HG02938 (cell line): ENCODE measurements around the gene UNC93B1.
"Not testable (repeated sequence)": the region's sequence is repeated elsewhere in the genome, so short reads cannot be mapped to it uniquely, and the experiment has no call there.

Source experiments
- ATAC-seq: cut with Tn5 transposase; IDR thresholded peaks from one replicate; pipeline ENCODE4 v1.9.1; 2021; ENCODE audit warnings: mild to moderate bottlenecking, moderate library complexity; ENCODE audit not compliant: unreplicated experiment

The UNC93B1 gene

DNA sequence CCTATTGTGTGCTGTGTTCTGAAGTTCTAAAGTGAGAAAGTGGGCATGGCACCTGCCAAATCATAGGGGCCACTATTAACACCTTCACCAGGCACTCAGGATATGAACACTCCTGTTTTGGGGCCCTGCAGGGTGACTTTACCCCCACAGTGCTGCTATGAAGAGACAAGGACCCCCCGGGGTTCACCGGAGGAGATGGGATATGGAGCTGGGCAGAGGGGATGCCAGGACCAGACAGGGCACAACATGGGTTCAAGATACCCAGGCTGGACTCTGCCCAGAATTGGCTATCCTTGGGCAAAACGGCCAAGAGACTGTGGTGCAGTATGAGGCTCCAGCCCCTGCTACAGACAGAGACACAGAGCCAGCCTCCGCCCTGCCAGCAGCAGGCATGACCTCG is 9.5 kb downstream of the UNC93B1 start:
- not testable (repeated sequence) for ATAC-seq

- not testable (repeated sequence) for ATAC-seq
Measured at GRCh38 chr11:67993821-67994220, 10.1 kb downstream of the UNC93B1 start.

GRCh38 chr11:67991347-67992121 is 12.4 kb downstream of the UNC93B1 start:
- ATAC-seq = not testable (repeated sequence)

DNA sequence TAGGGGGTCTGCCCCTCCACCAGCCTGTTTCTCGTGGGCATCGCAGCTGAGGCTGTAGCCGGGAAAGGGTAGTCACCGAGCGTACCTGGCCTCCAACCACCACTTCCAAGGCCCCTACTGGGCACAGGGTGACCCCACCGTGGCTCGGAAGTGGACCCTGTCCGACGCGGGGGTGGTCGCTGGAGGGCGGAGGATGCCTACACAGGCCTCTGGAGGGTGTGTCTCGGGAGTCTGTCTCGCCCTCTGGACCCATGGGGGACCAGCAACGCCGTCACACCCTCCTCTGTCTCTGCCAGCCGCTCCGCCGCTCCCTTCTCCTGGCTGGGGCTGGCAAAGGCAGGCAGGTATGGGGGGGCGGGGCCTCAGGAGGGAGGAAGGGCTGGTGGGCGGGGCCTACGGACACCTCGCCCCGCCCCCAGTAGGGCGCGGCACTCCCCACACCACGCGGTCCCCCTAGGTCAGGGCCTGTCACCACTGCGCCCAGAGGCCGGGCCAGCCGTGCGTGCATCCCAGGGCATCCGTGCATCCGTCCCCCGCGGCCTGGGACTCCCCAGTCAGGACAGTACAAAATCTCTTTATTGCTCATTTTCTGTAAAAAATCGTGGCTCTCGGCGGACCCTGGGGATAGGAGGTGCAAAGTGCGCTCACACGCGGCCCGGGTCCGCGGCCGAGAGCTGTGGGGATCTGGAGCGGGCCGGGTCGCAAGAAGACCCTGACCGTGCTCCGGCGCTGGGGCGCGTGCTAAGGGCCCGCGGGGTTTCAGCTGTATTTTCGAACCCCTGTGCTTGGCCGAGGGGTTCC is 13.2 kb downstream of the UNC93B1 start:
- ATAC-seq = not testable (repeated sequence)

GRCh38 chr11:67985302-67985701 is 18.6 kb downstream of the UNC93B1 start:
- not testable (repeated sequence) for ATAC-seq

GRCh38 chr11:67983951-67984350 is 19.9 kb downstream of the UNC93B1 start:
- ATAC-seq = no peak

GRCh38 chr11:67982255-67982857 is 21.5 kb downstream of the UNC93B1 start:
- ATAC-seq = not testable (repeated sequence)

- not testable (repeated sequence) for ATAC-seq
Measured at GRCh38 chr11:67981226-67981625, 22.7 kb downstream of the UNC93B1 start.

- not testable (repeated sequence) for ATAC-seq
Measured at GRCh38 chr11:67978766-67979418, 25.0 kb downstream of the UNC93B1 start.

GRCh38 chr11:67974746-67975145 is 29.2 kb downstream of the UNC93B1 start:
- ATAC-seq = not testable (repeated sequence)

DNA sequence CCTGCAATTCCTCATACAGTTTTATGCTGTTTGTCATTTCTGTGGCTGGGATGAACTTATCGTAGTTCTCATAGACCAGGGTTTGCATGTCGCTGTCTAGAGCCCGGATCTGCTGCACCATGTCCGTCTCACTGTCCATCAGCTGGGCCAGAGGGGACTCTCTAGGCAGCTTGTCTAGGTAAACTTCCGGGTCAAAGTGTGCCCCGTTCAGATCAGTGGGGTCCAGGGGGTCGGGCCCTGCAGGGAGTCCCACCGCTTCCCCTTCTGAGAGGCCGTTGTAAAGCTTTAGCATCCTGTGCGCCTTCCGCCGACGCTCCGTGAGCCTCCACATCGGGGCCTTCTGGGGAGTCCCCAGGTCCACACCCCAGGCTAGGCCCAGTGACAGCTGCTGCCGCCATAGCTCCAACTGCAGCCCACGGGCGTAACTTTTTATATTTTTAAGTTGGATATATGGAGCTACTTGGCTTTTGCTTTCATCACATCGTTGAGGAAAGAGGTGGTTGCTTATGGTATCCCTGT is 38.0 kb downstream of the UNC93B1 start:
- ATAC-seq = not testable (repeated sequence)

DNA sequence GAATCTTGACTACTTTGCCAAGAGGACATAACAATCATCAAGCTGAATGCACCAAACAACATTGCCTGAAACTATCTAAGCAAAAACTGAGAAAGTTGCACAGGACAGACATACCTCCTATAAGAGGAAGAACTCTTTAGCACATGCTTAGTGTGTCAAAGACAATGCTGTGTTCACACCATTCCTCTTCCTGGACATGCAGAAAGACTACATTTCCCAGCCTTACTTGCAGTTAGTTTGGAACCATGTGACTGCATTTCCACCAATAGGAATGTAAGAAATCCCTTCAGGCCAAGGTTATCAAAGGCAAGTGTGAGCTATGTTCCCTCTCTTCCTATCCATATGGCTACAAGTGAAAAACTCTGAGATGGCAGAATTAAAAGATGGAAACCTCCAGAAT is 39.2 kb downstream of the UNC93B1 start:
- not testable (repeated sequence) for ATAC-seq

DNA sequence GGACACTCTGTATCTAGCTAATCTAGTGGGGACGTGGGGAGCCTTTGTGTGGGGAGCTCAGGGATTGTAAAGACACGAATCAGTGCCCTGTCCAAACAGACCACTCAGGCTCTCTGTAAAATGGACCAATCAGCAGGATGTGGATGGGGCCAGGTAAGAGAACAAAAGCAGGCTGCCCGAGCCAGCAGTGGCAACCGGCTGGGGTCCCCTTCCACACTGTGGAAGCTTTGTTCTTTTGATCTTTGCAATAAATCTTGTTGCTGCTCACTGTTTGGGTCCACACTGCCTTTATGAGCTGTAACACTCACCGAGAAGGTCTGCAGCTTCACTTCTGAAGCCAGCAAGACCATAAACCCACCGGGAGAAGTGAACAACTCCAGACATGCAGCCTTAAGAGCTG is 40.0 kb downstream of the UNC93B1 start:
- not testable (repeated sequence) for ATAC-seq

DNA sequence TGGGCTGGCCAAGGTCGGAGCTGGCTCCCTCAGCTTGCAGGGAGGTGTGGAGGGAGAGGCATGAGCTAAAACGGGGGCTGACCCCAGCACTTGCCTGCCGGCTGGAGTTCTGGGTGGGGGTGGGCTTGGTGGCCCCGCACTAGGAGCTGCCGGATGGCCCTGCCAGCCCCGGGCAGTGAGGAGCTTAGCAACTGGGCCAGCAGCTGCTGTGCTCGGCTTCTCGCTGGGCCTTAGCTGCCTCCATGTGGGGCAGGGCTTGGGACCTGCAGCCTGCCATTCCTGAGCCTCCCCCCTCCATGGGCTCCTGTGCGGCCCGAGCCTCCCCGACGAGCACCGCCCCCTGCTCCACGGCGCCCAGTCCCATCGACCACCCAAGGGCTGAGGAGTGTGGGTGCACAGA is 40.7 kb downstream of the UNC93B1 start:
- not testable (repeated sequence) for ATAC-seq

GRCh38 chr11:67956236-67956635 is 47.7 kb downstream of the UNC93B1 start:
- not testable (repeated sequence) for ATAC-seq

DNA sequence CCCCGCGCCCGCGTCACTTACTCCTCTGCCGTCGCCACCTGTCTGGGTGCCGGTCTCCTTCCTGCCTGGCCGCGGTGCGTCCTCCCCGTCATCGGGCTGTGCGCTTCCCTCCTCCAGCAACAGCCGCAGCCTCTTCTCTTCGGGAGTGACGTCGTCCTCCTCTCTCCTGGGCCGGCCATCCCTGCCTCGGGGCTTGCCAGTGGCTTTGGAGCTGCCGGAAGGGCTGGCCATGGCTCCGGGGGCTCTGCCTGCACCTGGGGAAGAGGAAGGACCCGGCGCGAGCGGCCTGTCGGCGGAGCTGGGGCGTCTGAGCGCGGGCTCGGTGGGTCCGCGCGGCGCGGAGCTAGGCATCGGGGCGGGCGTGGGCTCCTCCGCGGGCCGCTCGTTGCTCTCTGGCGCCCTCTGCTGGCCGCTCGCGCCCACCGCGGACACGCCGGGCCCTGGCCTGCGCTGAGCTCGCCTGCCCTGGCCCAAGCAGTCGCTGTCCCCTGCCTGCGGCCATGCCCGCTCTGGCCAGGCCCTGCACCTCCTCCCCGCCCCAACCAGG is 48.4 kb downstream of the UNC93B1 start:
- ATAC-seq = not testable (repeated sequence)

- ATAC-seq = not testable (repeated sequence)
Measured at GRCh38 chr11:67954971-67955370, 48.9 kb downstream of the UNC93B1 start.

GRCh38 chr11:67954251-67954650 is 49.6 kb downstream of the UNC93B1 start:
- not testable (repeated sequence) for ATAC-seq

DNA sequence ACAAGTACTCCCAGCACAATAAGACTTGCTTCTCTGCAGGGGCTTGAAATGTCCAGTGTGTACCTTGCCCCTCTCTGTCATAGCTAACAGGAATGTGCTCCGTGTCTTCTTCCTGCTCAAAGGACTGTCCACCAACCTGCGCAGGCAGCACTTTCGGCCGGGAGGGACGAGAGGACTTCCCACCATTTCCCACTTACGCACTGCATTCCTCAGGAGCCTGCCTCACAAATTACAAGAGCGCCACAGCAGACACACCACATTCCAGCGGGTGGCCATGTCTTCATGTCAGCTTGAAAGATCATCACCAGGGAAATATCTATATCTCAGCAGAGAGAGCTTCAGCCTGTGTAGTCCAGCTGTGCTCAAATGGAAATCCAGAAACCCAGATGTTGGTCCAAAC is 53.2 kb downstream of the UNC93B1 start:
- ATAC-seq = not testable (repeated sequence)

DNA sequence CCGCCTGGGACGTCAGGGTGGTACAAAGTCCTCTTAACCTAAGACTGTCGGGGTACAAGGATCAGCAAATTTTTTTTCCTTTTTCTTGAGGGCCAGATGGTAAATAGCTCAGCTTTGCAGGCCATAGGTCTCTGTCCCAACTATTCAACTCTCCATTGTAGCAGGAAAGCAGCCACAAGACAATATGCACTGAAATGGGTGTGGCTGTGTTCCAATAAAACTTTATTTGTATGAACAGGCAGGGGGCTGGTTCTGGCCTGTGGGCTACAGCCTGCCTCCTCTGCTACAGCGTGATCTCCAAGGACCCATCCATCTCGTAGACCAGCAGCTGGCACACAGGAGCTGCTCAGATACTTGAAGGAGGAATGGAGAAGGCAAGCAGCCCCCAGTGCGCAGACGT is 56.1 kb downstream of the UNC93B1 start:
- ATAC-seq = not testable (repeated sequence)
